ENCODE measurements around the gene CRK. TPM values are rescaled to one million over a fixed set of nuclear protein-coding genes. Genes with fewer than 3 reads are reported as not detected.
A peak's percentile ranks its signal among the peaks of the same experiment; 100 is the strongest.

CRK gene
- total and polyA plus RNA-seq, 8 donors: 51.0 to 84.0 (median 58.2) TPM

DNA sequence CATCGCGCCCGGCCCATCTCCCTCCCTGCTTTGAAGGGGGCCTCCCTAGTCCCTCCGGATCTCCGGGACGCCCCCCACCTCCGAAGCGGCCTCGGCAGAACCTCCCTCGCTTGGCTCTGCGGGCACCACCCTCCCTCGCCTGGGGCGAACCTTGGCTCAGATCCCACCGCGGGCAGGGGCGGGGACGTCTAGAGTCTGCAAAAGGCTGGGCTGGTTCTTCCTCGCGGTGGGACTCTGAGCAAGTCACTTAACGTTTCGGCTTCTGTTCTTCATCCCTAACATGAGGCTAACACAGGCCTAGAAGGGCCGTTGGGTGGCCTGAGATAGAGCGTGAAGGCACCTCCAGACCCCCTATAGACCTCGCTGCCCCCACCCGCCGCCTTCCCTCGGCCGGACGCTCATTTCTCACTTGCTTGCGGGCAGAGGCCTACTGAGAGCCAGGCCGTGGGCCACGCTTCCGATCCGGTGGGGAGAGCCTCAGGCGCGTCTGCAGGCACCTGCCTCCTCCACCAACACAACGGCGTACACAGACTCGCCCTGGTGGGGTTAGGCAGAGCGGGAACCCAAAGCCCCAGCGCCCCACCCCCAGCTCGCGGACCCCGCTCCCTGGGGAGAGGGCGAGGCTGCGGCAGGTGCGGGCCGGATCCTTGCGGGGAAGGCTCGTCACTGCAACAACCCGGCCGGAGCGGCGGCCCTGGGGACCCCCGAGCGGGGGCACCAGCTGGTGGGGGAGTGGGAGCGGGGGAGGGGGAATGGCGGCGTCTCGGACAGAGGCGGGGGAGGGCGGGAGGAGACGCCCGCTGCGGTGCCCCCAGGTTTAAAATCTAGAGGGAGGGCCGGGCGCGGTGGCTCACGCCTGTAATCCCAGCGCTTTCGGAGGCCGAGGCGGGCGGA is 31.0 kb upstream of the CRK start:
- ATAC-seq: peak; percentile 41
- intact Hi-C loops (cut with DNase I): no loop called here
- peaks cover 0 to 52% of the 10 kb centered on the region in 2 donors for H3K27me3 ChIP-seq
- H3K4me3 ChIP-seq: peak overlapping the region; percentile 35 to 82
- H3K36me3 ChIP-seq: peaks cover 0 to 16% of the 10 kb centered on the region in 2 donors
- H3K27ac ChIP-seq: peak overlapping the region; percentile 90 to 93
- DNase-seq: peak; percentile 42 to 92 (median 78)
- TF ChIP-seq, protein P1, sequence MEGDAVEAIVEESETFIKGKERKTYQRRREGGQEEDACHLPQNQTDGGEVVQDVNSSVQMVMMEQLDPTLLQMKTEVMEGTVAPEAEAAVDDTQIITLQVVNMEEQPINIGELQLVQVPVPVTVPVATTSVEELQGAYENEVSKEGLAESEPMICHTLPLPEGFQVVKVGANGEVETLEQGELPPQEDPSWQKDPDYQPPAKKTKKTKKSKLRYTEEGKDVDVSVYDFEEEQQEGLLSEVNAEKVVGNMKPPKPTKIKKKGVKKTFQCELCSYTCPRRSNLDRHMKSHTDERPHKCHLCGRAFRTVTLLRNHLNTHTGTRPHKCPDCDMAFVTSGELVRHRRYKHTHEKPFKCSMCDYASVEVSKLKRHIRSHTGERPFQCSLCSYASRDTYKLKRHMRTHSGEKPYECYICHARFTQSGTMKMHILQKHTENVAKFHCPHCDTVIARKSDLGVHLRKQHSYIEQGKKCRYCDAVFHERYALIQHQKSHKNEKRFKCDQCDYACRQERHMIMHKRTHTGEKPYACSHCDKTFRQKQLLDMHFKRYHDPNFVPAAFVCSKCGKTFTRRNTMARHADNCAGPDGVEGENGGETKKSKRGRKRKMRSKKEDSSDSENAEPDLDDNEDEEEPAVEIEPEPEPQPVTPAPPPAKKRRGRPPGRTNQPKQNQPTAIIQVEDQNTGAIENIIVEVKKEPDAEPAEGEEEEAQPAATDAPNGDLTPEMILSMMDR (IDR thresholded peaks at IDR 0.05): no peak
- peaks cover 23 to 72% of the 10 kb centered on the region in 2 donors for H3K4me1 ChIP-seq
- no peaks in the 10 kb centered on the region for H3K9me3 ChIP-seq

DNA sequence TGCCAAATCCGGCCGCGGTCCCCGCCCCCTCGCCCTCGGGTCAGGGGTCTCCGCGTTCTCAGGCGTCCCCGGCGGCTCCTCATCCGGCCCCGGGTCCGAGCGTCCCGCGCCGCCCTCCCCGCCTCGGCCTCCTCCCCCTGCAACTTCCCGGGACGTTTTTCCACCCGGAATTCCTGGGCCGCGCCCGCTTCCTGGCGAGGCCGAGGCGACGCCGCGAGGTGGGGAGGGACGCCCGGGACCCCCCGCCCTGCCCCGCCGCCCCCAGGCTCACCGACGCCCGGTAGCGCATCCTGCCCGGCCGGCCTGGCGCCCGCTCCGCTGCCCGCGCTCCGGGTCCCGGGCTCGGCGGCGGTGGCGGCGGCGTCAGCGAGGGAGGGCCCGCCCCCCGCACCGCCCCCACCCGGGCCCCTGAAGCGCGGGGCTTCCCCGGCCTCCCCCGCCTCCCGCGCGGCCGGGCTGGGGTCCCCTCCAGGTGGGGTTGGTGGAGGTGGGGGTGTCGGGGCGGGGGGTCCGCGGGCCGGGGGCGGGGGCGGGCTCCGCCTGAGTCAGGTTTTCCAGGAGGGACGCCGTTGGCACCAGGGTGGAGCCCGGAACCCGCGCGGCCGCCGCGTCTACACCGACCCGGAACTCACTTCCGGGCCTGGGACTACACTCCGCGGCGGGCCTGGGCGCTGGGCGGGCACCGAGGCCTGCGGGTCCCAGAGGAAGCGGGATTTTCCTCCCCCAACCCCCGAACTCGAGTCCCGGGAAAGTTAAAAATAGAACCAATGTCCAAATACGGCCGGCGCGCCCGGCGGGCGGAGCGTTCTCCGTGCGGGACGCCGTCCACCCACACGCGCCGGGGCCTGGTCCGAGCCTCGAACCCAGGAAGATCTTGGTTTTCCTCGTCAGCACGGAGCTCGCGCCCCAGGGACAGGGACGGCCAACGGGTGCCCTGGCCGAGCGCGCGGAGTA is 29.7 kb upstream of the CRK start:
- DNase-seq: peak in 3 of 4 donors; percentile 62 to 92 (median 70)
- peak overlapping the region; percentile 62 to 82 for H3K4me3 ChIP-seq
- H3K27ac ChIP-seq: peak overlapping the region; percentile 90 to 93
- peaks cover 0 to 48% of the 10 kb centered on the region in 2 donors for H3K27me3 ChIP-seq
- no peaks in the 10 kb centered on the region for H3K9me3 ChIP-seq
- peaks cover 0 to 29% of the 10 kb centered on the region in 2 donors for H3K36me3 ChIP-seq
- ATAC-seq: peak; percentile 21
- H3K4me1 ChIP-seq: peaks cover 23 to 66% of the 10 kb centered on the region in 2 donors
- intact Hi-C loops (cut with DNase I): no loop called here
- TF ChIP-seq, protein P1 (IDR thresholded peaks at IDR 0.05): no peak

GRCh38 chr17:1484676-1485422 is 28.8 kb upstream of the CRK start:
- H3K27me3 ChIP-seq: peaks cover 0 to 48% of the 10 kb centered on the region in 2 donors
- H3K4me3 ChIP-seq: peak overlapping the region; percentile 62 to 82
- DNase-seq (peak; percentile 36 to 85 (median 75)), ATAC-seq (peak; percentile 53)
- peaks cover 0 to 38% of the 10 kb centered on the region in 2 donors for H3K36me3 ChIP-seq
- H3K9me3 ChIP-seq: no peaks in the 10 kb centered on the region
- H3K4me1 ChIP-seq: peaks cover 23 to 58% of the 10 kb centered on the region in 2 donors
- TF ChIP-seq, protein P1 (IDR thresholded peaks at IDR 0.05): peak in 1 of 2 donors; percentile 9
- peak overlapping the region; percentile 90 to 93 for H3K27ac ChIP-seq
- intact Hi-C loops (cut with DNase I): no loop called here

DNA sequence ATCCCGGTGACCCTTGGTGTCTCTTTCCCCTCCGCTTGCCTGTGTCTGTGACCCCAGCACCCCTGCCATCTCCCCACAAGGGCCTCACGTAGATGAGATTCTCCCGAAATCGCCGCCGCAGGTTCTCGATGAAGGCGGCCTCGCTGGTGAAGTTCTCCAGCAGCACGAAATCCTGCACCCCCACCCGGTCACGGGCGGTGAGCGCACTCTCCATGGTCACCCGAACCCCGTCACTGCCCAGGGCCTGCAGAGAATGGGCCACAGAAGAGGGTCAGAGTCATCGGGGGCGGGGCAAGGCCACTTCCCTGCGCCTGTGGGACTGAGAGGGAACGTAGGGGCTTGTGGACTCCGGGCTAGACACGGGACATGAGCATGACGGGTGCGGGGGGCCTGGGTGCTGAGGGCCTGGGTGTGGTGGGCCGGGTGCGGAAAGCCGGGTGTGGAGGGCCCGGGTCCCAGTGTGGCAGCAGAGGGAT is 28.1 kb upstream of the CRK start:
- Histone ChIP-seq H3K27ac (peak overlapping the region; percentile 90 to 93), H3K9me3 (no peaks in the 10 kb centered on the region), H3K27me3 (peaks cover 0 to 48% of the 10 kb centered on the region in 2 donors), H3K4me1 (peaks cover 23 to 50% of the 10 kb centered on the region in 2 donors), H3K4me3 (peak overlapping the region in 1 of 2 donors; percentile 82), H3K36me3 (peaks cover 0 to 45% of the 10 kb centered on the region in 2 donors)
- intact Hi-C loops (cut with DNase I): no loop called here
- peak in 1 of 4 donors; percentile 73 for DNase-seq
- no peak for ATAC-seq
- TF ChIP-seq, protein P1 (IDR thresholded peaks at IDR 0.05): no peak
